Prostate gland (tissue), 2 donors: ENCODE measurements around the gene PDE10A. TPM values are rescaled to one million over a fixed set of nuclear protein-coding genes. Genes with fewer than 3 reads are reported as not detected.
A peak's percentile ranks its signal among the peaks of the same experiment; 100 is the strongest.

ENCODE experiments used
- DNase-seq: peaks from one replicate; pipeline ENCODE4 v3.0.0-alpha.2; 2019; ENCODE audit warnings: low spot score
- H3K27ac ChIP-seq, 2 donors: fragments of 200-600 bp; sonication (generic); 2 replicates each; pipeline ENCODE4 v1.5.1; 2017 to 2019
- H3K27me3 ChIP-seq: fragments of 200-600 bp; sonication (generic); replicated peaks from 2 replicates; pipeline ENCODE4 v1.5.1; 2019; ENCODE audit not compliant: insufficient read depth
- H3K36me3 ChIP-seq, 2 donors: fragments of 200-600 bp; sonication (generic); 1 replicate in 1 of 2; 2 replicates in 1 of 2; pipeline versions ENCODE4 v1.5.1 to v1.8.1; 2017 to 2019
- H3K4me1 ChIP-seq: fragments of 200-600 bp; sonication (generic); replicated peaks from 2 replicates; pipeline ENCODE4 v1.5.1; 2019
- H3K4me3 ChIP-seq, 2 donors: fragments of 200-600 bp; sonication (generic); 2 replicates each; pipeline ENCODE4 v1.5.1; 2017 to 2019
- H3K9me3 ChIP-seq: fragments of 200-600 bp; sonication (generic); 2 replicates; pipeline ENCODE4 v1.5.1; 2017
- CTCF ChIP-seq, 4 experiments: fragments of 200-600 bp in 2 of 4; fragments of 450-650 bp in 2 of 4; sonication (generic) in 2 of 4; IDR thresholded peaks; 1 replicate in 3 of 4; 2 replicates in 1 of 4; pipeline ENCODE4 v1.5.1; 2016 to 2019; ENCODE audit warnings: antibody characterized with exemption in 4 of 4, mild to moderate bottlenecking in 2 of 4, moderate library complexity in 2 of 4
- POLR2A ChIP-seq: fragments of 450-650 bp; IDR thresholded peaks from one replicate; pipeline ENCODE4 v1.6.1; 2016; ENCODE audit warnings: antibody characterized with exemption, mild to moderate bottlenecking
- POLR2AphosphoS5 ChIP-seq: sonication (generic); formaldehyde crosslinking; IDR thresholded peaks from one replicate; pipeline ENCODE4 v1.6.1; 2017; ENCODE audit warnings: antibody characterized with exemption
- WGBS: methylation state at CpG from one replicate; pipeline ENCODE4 v1.1.5; 2018; 5-methylcytosine and 5-hydroxymethylcytosine counted together
- intact Hi-C: fragments of 100-400 bp; cut with DNase I; formaldehyde crosslinking; loops from one replicate; pipeline ENCODE4 v1.14.2; 2022
- total RNA-seq, 2 donors: library from RNA; depleted of rRNA; stranded (reverse); fragments of >200 nt; gene quantifications; one replicate each; pipeline ENCODE4 v1.1.0, GENCODE V29; 2016

PDE10A gene
- 10 to 100 TPM in 1 of 2 donors, 1 to 10 TPM in 1; 9.6 to 13.5 TPM for total RNA-seq

GRCh38 chr6:165662749-165663376 lies at the start of gene PDE10A:
Gene PDE10A (minus strand): TSS chr6:165663241. CDS start chr6:165662811, 430 bp downstream.
- Histone ChIP-seq H3K27ac (peak within 1 kb of the TSS; percentile 73 to 81), H3K9me3 (no peaks in the 10 kb centered on the region), H3K27me3 (peaks cover 5% of the 10 kb centered on the region), H3K4me3 (peak within 1 kb of the TSS; percentile 45 to 72), H3K4me1 (peaks cover 4% of the 10 kb centered on the region), H3K36me3 (no peaks in the 10 kb centered on the region)
- DNase-seq, result no peak
- intact Hi-C loops, result no loop called here
- TF ChIP-seq POLR2AphosphoS5 (no peak), POLR2A (no peak), CTCF (IDR thresholded peaks at IDR 0.05) (peak in 1 of 4 experiments; percentile 12)
- under 1% methylated on average over 59 of the region's 80 CpGs for WGBS

GRCh38 chr6:165708985-165709576 lies 46.0 kb upstream of the PDE10A start:
- Histone ChIP-seq H3K27ac (no peak overlapping the region), H3K27me3 (no peaks in the 10 kb centered on the region), H3K4me3 (no peak overlapping the region), H3K36me3 (no peaks in the 10 kb centered on the region), H3K4me1 (no peaks in the 10 kb centered on the region), H3K9me3 (no peaks in the 10 kb centered on the region)
- no peak for DNase-seq
- WGBS, result 92% methylated on average over 22 of the region's 23 CpGs
- intact Hi-C loops, result no loop called here
- no peak for TF ChIP-seq POLR2A
- no peak for TF ChIP-seq POLR2AphosphoS5
- TF ChIP-seq CTCF (IDR thresholded peaks at IDR 0.05), result no peak

GRCh38 chr6:165707067-165707853 lies 44.2 kb upstream of the PDE10A start:
- WGBS, result 87% methylated on average over 14 of the region's 14 CpGs
- TF ChIP-seq POLR2AphosphoS5 (no peak), POLR2A (no peak), CTCF (IDR thresholded peaks at IDR 0.05) (no peak)
- intact Hi-C loops, result no loop called here
- Histone ChIP-seq H3K27me3 (no peaks in the 10 kb centered on the region), H3K36me3 (no peaks in the 10 kb centered on the region), H3K4me1 (no peaks in the 10 kb centered on the region), H3K4me3 (no peak overlapping the region), H3K27ac (no peak overlapping the region), H3K9me3 (no peaks in the 10 kb centered on the region)
- no peak for DNase-seq

GRCh38 chr6:165705941-165706340 lies 42.9 kb upstream of the PDE10A start:
- WGBS, result 88% methylated on average over 5 of the region's 5 CpGs
- no peaks in the 10 kb centered on the region for H3K36me3 ChIP-seq
- H3K9me3 ChIP-seq, result no peaks in the 10 kb centered on the region
- no peak for DNase-seq
- TF ChIP-seq POLR2A (no peak), CTCF (IDR thresholded peaks at IDR 0.05) (no peak), POLR2AphosphoS5 (no peak)
- H3K27ac ChIP-seq, result no peak overlapping the region
- H3K4me3 ChIP-seq, result no peak overlapping the region
- intact Hi-C loops, result no loop called here
- no peaks in the 10 kb centered on the region for H3K27me3 ChIP-seq
- no peaks in the 10 kb centered on the region for H3K4me1 ChIP-seq
